GM19023 (cell line): ENCODE results near the gene FAM131B.

Experiments
- ATAC-seq: cut with Tn5 transposase; IDR thresholded peaks from one replicate; pipeline ENCODE4 v1.9.1; 2021; ENCODE audit warnings: mild to moderate bottlenecking, moderate library complexity; ENCODE audit not compliant: unreplicated experiment

FAM131B gene

DNA sequence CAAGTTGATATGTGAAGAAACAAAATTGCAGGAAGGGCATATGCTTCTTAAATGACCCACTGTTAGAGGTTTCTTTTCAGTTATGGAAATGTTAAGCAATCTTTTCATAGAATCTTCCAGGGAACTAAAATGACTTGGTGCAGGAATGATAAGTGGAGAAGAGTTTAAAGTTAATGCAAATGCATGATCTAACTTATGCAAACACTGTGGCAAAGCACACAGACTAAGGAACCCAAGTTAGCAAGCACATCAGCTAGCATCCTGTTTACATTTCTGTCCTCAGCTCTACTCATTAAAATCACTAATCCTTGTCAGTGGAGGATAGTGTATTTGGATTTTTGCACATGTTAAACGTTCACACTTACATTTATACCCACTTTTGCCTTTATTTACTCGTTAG, 37.3 kb downstream of the FAM131B start:
- ATAC-seq = peak; percentile 51

DNA sequence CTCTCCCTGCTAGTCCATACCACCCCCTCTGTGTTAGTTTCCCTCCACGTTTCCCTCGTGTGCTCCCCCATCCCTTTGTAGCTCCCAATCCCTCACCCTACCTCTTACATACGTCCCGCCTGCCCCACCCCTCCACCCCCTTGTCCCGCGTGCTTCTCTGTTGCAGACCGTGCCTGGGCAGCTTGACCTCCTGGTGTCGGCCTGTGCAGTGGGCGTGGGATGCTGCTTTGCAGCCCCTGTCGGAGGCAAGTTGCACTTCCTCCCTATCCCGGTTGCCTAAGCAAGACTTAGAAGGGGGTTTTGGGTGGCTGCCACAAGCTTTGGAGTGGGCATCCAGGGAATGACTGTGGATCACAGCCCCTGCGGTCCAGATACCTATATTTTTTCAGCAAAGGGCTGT, 38.9 kb downstream of the FAM131B start:
- ATAC-seq = no peak

DNA sequence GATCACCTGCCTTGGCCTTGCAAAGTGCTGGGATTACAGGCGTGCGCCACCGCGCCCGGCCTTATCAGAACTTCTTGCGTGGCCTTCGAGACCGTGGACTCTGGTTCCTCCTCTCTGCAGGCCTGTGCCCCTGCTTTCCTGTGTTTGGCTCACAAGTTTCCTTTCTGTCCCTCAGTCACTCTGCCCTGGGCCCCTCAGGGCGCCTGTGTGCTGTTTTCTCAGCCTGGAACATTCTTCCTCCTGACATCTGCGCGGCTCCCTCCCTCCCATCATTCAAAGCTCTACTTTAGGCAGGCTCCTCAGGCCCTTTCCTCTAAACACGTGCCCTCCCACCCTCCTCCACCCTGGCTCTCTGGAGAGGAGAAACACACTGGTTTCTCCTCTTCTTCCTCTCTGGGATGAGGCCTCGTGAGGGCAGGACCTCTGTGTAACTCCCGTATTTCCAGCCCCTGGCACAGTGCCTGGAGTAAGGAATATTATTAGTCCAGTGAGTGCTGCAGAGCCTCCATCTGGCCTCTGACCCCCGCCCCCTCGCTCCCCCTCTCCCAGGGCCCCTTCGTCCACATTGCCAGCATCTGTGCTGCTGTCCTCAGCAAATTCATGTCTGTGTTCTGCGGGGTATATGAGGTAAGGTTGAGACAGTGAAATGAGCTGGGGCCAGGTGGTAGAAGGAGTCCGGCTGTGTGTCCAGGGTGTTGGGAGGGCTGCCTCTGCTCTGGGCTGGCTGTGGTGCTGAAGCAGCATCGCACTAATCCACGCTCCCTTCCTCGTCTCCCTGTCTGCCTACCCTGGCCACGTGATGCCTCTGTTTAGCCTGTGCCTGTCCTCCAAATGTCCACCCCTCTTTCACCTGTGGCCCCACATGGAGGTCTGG, 39.5 kb downstream of the FAM131B start:
- no peak for ATAC-seq

DNA sequence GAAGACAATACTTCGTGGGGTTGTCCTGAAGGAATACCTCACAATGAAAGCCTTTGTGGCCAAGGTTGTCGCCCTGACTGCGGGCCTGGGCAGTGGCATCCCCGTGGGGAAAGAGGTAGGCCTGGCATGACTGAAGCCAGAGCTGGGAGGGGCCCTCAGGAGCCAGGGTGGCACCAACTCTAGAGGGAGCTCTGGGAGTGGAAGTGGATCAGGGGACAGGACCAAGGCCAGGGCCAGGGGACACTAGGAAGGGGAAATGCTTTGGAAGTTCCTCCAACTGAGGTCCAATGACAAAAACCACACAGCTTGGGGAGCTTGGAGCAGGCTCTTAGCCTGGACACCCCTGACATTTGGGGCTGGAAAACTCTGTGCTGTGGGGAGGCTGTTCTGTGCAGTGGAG, 40.8 kb downstream of the FAM131B start:
- no peak for ATAC-seq

DNA sequence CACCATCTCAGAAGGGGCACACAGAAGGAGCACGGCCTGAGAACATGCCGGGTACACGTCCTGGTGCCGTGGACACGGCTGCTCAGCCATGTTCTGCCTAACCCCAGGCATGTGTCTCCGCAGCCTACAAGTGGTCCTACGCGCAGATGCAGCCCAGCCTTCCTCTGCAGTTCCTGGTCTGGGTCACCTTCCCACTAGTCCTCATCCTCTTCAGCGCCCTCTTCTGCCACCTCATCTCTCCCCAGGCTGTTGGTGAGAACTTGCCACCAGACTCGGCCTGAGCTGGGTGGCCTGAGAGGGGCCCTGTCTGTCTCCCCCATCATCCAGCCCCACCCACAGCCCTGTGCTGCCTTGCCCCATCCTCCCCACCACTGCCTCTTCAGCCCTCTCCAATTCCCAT, 41.3 kb downstream of the FAM131B start:
- ATAC-seq = no peak

DNA sequence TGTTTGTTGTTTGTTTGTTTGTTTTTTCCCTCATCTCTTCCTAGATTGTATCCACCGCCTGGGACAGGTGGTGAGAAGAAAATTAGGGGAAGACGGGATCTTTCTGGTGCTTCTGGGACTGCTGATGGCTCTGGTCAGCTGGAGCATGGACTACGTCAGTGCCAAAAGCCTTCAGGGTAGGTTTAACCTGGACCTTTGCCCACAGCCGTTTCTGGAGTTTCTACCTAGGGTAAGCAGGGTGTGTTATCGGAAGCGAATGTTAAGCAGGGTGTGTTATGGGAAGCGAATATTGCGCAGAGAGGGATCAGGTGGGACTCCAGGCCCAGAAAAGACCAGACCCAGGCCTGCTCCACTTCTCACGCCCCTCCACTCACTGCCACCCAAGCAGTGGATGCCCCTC, 41.9 kb downstream of the FAM131B start:
- ATAC-seq = no peak

DNA sequence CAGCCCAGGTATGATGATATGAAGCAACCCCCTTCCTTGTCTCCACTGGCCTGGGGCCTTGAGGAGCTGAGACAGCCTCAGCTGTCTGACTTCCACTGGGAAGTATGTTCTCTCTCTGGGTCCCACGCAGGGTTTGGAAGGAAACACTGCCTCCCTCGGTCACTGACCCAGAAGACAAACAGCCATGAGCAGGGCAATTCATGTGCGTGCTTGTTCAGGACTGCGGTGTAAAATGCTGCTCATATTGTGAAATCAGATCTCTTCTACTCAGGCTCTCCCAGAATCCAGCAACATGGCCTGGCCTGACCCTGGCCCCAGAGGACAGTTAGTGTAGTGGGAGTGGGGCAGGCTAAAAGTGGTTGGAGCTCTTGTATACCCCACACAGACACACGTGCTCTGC, 43.9 kb downstream of the FAM131B start:
- ATAC-seq = no peak

DNA sequence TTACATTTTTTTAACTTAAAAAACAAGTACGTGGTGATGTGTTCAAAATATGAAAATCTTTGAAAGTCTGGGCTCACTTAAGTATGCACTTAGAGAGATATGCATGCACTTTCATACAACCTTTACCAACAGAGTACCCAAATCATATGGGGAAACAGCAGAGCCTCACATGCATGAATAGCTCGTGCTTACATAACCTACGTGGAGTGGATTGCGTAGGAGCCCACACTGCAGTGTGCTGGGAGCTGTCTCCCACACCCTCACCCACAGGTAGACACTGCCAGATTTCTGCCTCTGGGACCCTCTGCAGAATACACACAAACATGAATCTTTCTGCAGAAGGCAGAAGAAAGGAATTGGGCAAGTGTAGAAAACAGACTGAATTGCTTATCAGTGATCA, 46.0 kb downstream of the FAM131B start:
- no peak for ATAC-seq

DNA sequence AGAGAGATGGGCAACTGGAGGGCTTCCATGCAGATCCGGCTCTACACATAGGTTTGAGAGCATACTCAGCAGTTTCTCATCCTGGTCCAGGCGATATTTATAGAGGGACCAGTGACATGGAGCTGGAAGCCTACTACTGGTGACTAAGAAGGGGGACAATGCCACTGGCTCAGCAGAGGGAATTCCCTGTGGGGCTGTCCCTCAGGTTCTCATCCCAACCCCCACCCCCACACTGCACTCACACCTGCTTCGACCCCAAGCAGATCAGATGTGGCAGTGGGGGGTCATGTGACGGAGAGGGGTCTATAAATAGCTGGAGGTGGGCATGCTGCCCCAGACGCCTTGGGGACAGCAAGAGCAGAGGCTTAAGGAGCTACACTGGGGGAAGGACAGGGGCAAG, 46.7 kb downstream of the FAM131B start, which contains the start of gene CLCN1:
Gene CLCN1, plus strand, starts transcription at position 336 of the 400 bp plus-strand sequence. CDS start 102 bp downstream, outside the sequence.
- no peak for ATAC-seq

DNA sequence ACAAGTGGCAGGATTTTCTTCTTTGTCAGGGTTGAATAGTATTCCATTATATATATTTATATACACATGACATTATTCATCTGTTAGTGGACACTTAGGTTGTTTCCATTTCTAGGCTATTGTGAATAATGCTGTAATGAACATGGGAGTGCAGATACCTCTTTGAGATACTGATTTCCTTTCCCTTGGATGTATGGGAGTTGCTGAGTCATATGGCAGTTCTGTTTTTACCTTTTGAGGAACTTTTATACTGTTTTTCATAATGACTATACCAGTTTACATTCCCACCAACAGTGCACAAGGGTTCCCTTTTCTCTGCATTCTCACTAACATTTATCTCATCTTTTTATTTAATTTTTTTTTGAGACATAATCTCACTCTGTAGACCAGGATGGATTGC, 48.4 kb downstream of the FAM131B start:
- no peak for ATAC-seq

DNA sequence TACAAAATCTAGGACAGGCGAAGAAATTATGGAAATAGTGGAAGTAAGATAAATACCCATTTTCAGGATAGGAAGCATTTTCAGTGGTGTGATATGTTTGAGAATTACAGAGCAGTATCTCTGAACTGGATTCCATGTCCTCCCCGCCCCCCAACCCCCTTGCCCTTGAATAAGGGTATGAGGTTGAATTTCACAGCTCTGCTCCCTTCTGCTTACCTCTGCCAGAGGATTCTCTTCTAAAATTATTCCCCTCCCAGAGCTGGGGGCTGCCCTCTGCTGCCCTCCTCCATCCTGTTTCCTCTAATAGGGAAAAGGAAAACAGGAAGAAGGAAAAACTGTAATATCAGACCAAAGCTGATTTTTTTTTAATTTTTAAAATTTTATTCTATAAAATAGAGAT, 53.9 kb downstream of the FAM131B start:
- no peak for ATAC-seq

DNA sequence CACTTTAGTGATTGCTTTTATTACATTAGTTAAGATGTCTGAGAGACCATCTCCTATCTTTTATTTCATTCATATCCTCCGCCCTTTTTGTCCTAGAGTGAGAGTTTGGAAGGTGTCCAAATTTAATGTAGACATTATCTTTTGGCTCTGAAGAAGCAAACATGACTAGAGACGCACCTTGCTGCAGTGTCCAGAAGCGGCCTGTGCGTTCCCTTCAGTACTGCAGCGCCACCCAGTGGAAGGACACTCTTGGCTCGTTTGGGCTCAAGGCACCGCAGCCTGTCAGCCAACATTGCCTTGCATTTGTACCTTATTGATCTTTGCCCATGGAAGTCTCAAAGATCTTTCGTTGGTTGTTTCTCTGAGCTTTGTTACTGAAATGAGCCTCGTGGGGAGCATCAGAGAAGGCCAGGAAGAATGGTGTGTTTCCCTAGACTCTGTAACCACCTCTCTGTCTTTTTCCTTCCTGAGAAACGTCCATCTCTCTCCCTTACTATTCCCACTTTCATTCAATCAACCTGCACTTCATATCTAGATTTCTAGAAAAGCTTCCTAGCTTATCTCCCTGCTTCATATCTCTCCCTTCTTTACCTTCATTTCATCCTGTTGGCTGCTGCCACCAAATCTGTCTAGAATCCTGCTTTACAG, 57.0 kb downstream of the FAM131B start:
- ATAC-seq = no peak

DNA sequence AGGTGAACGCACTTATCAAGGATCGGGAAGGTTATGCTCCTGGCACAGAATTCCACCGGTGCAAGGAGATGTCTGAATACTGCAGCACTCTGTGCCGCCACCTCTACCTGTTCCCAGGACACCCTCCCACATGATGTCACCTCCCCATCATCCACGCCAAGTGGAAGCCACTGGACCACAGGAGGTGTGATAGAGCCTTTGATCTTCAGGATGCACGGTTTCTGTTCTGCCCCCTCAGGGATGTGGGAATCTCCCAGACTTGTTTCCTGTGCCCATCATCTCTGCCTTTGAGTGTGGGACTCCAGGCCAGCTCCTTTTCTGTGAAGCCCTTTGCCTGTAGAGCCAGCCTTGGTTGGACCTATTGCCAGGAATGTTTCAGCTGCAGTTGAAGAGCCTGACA, 57.6 kb downstream of the FAM131B start:
- ATAC-seq = no peak

DNA sequence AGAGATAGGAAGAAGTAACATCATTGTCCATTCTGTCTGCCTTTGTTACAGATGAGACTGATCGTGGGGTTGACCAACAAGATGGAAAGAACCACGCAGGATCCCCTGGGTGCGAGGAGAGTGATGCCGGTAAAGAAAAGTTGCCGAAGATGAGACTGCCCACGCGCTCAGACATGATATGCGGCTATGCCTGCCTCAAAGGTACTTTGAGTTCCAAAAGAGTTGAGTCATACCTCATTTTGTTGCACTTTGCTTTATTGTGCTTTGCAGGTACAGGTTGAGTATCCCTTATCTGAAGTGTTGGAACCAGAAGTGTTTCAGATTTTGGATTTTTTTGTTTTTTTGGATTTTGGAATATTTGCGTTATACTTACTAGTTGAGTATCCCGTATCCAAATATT, 58.8 kb downstream of the FAM131B start:
- no peak for ATAC-seq
